Keratinocyte (primary cell): Measurements from ENCODE around the gene MRGPRF.

Source experiments
- EZH2 ChIP-seq: IDR thresholded peaks from one replicate; pipeline ENCODE4 v1.6.1; 2012; ENCODE audit warnings: inconsistent platforms, mild to moderate bottlenecking, low read length, moderate library complexity
- TF ChIP-seq, protein P1 (sequence below), 3 experiments: IDR thresholded peaks in 1 of 3; conservative IDR thresholded peaks in 1 of 3; optimal IDR thresholded peaks in 1 of 3; 2 replicates in 2 of 3; 3 replicates in 1 of 3; pipeline versions ENCODE3 to v1.5.1; 2011; ENCODE audit warnings: low read length in 3 of 3, mild to moderate bottlenecking in 3 of 3, moderate library complexity in 2 of 3, control low read depth in 1 of 3, inconsistent platforms in 1 of 3; ENCODE audit not compliant: insufficient read depth in 2 of 3; ENCODE audit errors: extremely low read depth in 1 of 3

DNA sequence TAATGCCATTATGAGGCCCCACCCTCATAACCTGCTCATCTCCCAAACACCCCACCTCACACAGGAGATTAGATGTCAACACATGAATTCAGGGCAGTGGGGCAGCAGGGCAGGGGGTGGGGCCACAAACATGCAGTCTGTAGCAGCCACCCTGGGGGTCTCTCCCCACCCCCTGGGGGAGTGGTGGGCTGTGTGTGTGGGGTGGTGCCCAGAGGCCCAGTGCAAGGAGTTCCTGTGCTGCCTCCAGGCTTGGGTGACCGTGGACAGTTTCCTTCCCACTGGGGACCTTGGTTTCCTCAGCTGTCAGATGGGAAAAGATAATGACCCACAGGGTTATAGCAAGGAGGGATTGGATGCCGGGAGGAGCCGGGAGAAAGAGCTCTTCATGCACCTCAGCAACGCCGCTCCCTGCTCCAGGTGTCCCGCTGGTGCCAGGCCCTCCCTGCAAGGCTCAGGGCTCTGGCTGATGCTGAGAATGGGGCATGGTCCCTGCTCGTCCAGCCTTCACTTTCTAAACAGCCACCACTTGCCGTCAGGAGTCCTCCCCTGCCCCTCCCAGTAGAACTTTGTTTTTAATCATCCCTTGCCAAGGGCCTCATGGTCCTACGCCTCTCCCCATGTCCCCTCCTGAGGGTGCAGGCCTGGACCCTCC lies 2.0 kb upstream of the MRGPRF start:
- TF ChIP-seq, protein P1, sequence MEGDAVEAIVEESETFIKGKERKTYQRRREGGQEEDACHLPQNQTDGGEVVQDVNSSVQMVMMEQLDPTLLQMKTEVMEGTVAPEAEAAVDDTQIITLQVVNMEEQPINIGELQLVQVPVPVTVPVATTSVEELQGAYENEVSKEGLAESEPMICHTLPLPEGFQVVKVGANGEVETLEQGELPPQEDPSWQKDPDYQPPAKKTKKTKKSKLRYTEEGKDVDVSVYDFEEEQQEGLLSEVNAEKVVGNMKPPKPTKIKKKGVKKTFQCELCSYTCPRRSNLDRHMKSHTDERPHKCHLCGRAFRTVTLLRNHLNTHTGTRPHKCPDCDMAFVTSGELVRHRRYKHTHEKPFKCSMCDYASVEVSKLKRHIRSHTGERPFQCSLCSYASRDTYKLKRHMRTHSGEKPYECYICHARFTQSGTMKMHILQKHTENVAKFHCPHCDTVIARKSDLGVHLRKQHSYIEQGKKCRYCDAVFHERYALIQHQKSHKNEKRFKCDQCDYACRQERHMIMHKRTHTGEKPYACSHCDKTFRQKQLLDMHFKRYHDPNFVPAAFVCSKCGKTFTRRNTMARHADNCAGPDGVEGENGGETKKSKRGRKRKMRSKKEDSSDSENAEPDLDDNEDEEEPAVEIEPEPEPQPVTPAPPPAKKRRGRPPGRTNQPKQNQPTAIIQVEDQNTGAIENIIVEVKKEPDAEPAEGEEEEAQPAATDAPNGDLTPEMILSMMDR (optimal IDR thresholded peaks at IDR 0.05 in 1 of 3, IDR thresholded peaks at IDR 0.05 in 1 of 3, conservative IDR thresholded peaks at IDR 0.05 in 1 of 3; ENCODE audit: extremely low read depth in 1 of 3, insufficient read depth in 2 of 3, low read length in 3 of 3) = no peak
- TF ChIP-seq EZH2 = no peak
